CD4-positive, alpha-beta memory T cell (primary cell): ENCODE data around the gene POLR2C. TPM values are rescaled to one million over a fixed set of nuclear protein-coding genes. Genes with fewer than 3 reads are reported as not detected.
A peak's percentile ranks its signal among the peaks of the same experiment; 100 is the strongest.

Experiments used
- CTCF ChIA-PET: fragments of 350-600 bp; sonication (Branson Sonifier 250); formaldehyde crosslinking; loops from one replicate; lab custom pipeline; 2021; ENCODE audit warnings: inconsistent platforms; ENCODE audit not compliant: partially characterized antibody; lab: Charles Lee
- POLR2A ChIA-PET: fragments of 350-600 bp; sonication (Branson Sonifier 250); formaldehyde crosslinking; loops from one replicate; lab custom pipeline; 2021; ENCODE audit not compliant: partially characterized antibody; lab: Charles Lee
- DNase-seq, 5 donors: peaks; one replicate each; pipeline versions ENCODE4 v3.0.0 to v3.0.0-alpha.2; 2020 to 2022; ENCODE audit warnings: mixed read lengths in 1 of 5
- H3K27ac ChIP-seq: one replicate; pipeline ENCODE4 v1.7.0; 2013; ENCODE audit warnings: low read depth, low read length
- H3K27me3 ChIP-seq: 2 replicates; pipeline ENCODE4 v1.7.0; 2013; ENCODE audit warnings: mild to moderate bottlenecking, low read length, moderate library complexity; ENCODE audit not compliant: insufficient read depth
- H3K36me3 ChIP-seq: 2 replicates; pipeline ENCODE4 v1.7.0; 2013; ENCODE audit warnings: mild to moderate bottlenecking, low read length, moderate library complexity; ENCODE audit not compliant: insufficient read depth
- H3K4me1 ChIP-seq: 2 replicates; pipeline ENCODE4 v1.7.0; 2013; ENCODE audit warnings: mild to moderate bottlenecking, low read length, moderate library complexity; ENCODE audit not compliant: insufficient read depth
- H3K4me3 ChIP-seq, 2 donors: one replicate each; pipeline ENCODE4 v1.7.0; 2013; ENCODE audit warnings: low read length in 2 of 2, mild to moderate bottlenecking in 1 of 2
- H3K9me3 ChIP-seq, 2 donors: one replicate each; pipeline ENCODE4 v1.7.0; 2013; ENCODE audit warnings: low read length in 2 of 2, control low read depth in 1 of 2; ENCODE audit not compliant: control insufficient read depth in 1 of 2
- H3K27ac Mint-ChIP-seq, 7 donors: one replicate each; pipeline ENCODE4 v1.8.0; 2020 to 2021; ENCODE audit warnings: mixed read lengths in 7 of 7, mild to moderate bottlenecking in 6 of 7, inconsistent platforms in 3 of 7, moderate library complexity in 3 of 7
- H3K27me3 Mint-ChIP-seq, 2 donors: one replicate each; pipeline ENCODE4 v1.8.0; 2020 to 2021; ENCODE audit warnings: mixed read lengths in 2 of 2
- H3K36me3 Mint-ChIP-seq, 2 donors: one replicate each; pipeline ENCODE4 v1.8.0; 2020 to 2021; ENCODE audit warnings: mixed read lengths in 2 of 2, inconsistent platforms in 1 of 2, mild to moderate bottlenecking in 1 of 2
- H3K4me1 Mint-ChIP-seq, 4 donors: one replicate each; pipeline ENCODE4 v1.8.0; 2020 to 2021; ENCODE audit warnings: mixed read lengths in 4 of 4, mild to moderate bottlenecking in 1 of 4
- H3K4me3 Mint-ChIP-seq, 8 donors: one replicate each; pipeline ENCODE4 v1.8.0; 2020 to 2021; ENCODE audit warnings: mixed read lengths in 8 of 8, mild to moderate bottlenecking in 7 of 8, moderate library complexity in 6 of 8, inconsistent platforms in 3 of 8
- H3K9me3 Mint-ChIP-seq, 8 donors: one replicate each; pipeline ENCODE4 v1.8.0; 2020 to 2021; ENCODE audit warnings: mixed read lengths in 8 of 8, mild to moderate bottlenecking in 5 of 8, inconsistent platforms in 3 of 8, moderate library complexity in 1 of 8
- intact Hi-C: fragments of 100-400 bp; cut with micrococcal nuclease; formaldehyde crosslinking; loops from one replicate; pipeline ENCODE4 v1.15.1; 2023
- polyA plus RNA-seq, 2 donors: library from polyadenylated mRNA; unstranded; fragments of 300-500 nt; fragmentation: Illumina TruSeq; gene quantifications; one replicate each; pipeline ENCODE4 v1.2.3, GENCODE V29; 2021
- total RNA-seq, 2 experiments: library from RNA; stranded (reverse); gene quantifications; one replicate each; pipeline ENCODE4 v1.2.3, GENCODE V29; 2021

POLR2C gene
- total and polyA plus RNA-seq, 4 experiments from 2014 or later: 35.7 to 78.1 (median 64.8) TPM

DNA sequence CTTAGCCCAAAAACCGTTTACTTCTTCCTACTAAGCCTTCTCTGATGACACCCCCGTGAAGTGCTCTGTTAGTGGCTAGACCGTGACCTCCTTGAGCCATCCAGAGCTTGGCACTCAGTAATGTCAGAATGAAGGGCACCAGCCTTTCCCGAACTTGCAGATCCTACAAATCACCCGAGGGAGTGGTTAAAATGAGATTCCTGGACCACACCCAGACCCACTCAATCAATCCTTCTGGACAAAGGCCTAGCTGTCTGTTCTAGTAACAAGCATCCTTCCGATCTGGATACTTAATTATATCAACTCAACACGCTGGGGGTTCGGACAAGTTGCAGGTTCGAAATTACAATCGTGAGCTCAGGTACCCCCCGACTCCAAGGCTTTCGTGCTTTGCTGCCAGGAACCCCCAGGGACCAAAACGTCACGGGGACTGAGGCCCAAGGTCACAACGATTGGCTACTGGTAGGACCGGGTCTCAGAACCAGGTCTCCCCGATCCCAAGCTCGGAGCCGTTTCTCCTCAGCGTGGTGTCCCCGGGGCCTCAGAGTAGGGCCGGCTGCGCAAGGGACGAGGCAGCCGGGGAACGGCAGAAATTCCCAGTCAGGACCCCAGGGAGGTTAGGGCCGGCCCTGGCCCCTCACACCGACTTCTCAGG is 15.8 kb upstream of the POLR2C start:
- H3K27me3 Mint-ChIP-seq: no peaks in the 10 kb centered on the region
- H3K9me3 Mint-ChIP-seq: no peaks in the 10 kb centered on the region
- peak overlapping the region; percentile 86 for H3K27ac ChIP-seq
- ChIA-PET CTCF (interaction anchor here (0.8 to 2.5 kb wide), 12 partner anchors 10 to 146 kb away, joined by 3 to 15 read pairs (median 3); partner anchors contain the start of gene POLR2C), POLR2A (interaction anchor here (0.7 to 7.8 kb wide), 21 partner anchors 10 to 683 kb away, joined by 3 to 112 read pairs (median 5); partner anchors contain the start of genes ARL2BP, CCDC102A, CFAP20 and DOK4)
- peak in 2 of 5 donors; percentile 5 to 7 for DNase-seq
- H3K36me3 Mint-ChIP-seq: peaks cover 6 to 9% of the 10 kb centered on the region in 2 donors
- H3K27ac Mint-ChIP-seq: peak overlapping the region; percentile 79 to 94 (median 91)
- H3K4me3 ChIP-seq: peak overlapping the region; percentile 65 to 78
- H3K4me1 Mint-ChIP-seq: peaks cover 15 to 38% (median 26%) of the 10 kb centered on the region in 4 donors
- H3K9me3 ChIP-seq: no peaks in the 10 kb centered on the region
- no peaks in the 10 kb centered on the region for H3K36me3 ChIP-seq
- H3K4me1 ChIP-seq: peaks cover 23% of the 10 kb centered on the region
- H3K27me3 ChIP-seq: no peaks in the 10 kb centered on the region
- H3K4me3 Mint-ChIP-seq: peak overlapping the region; percentile 90 to 94 (median 92)
- intact Hi-C loops: loop anchor here (1.0 to 10.0 kb wide), 6 partner anchors 16 to 289 kb away; partner anchors contain the start of genes DOK4, KATNB1, POLR2C and PSME3IP1

GRCh38 chr16:57447186-57447962 is 15.1 kb upstream of the POLR2C start, which contains the start of the genes CIAPIN1 and COQ9:
Gene CIAPIN1 (minus strand): TSS chr16:57447385. CDS start chr16:57440928, 6,457 bp downstream.
Gene COQ9 (plus strand): TSS chr16:57447479. CDS start chr16:57447506, 27 bp downstream.
- intact Hi-C loops: loop anchor here (1.0 to 10.0 kb wide), 6 partner anchors 15 to 288 kb away; partner anchors contain the start of genes DOK4, KATNB1, POLR2C and PSME3IP1
- H3K27ac Mint-ChIP-seq: peak within 1 kb of the TSS; percentile 79 to 94 (median 91)
- ChIA-PET POLR2A (interaction anchor here (0.7 to 7.8 kb wide), 21 partner anchors 10 to 682 kb away, joined by 3 to 112 read pairs (median 5); partner anchors contain the start of genes ARL2BP, CCDC102A, CFAP20 and DOK4), CTCF (interaction anchor here (0.9 to 2.5 kb wide), 12 partner anchors 10 to 147 kb away, joined by 3 to 15 read pairs (median 3); partner anchors contain the start of gene POLR2C)
- Histone ChIP-seq H3K27me3 (no peaks in the 10 kb centered on the region), H3K9me3 (no peaks in the 10 kb centered on the region), H3K36me3 (no peaks in the 10 kb centered on the region), H3K27ac (peak within 1 kb of the TSS; percentile 86), H3K4me1 (peaks cover 23% of the 10 kb centered on the region), H3K4me3 (peak within 1 kb of the TSS; percentile 66 to 78)
- H3K4me1 Mint-ChIP-seq: peaks cover 15 to 38% (median 26%) of the 10 kb centered on the region in 4 donors
- peaks cover 5 to 12% of the 10 kb centered on the region in 2 donors for H3K36me3 Mint-ChIP-seq
- peak within 1 kb of the TSS; percentile 90 to 94 (median 92) for H3K4me3 Mint-ChIP-seq
- no peaks in the 10 kb centered on the region for H3K9me3 Mint-ChIP-seq
- DNase-seq: peak; percentile 88 to 94 (median 91)
- no peaks in the 10 kb centered on the region for H3K27me3 Mint-ChIP-seq

- Histone ChIP-seq H3K36me3 (peaks cover 36% of the 10 kb centered on the region), H3K4me3 (no peak overlapping the region), H3K27me3 (no peaks in the 10 kb centered on the region), H3K9me3 (no peaks in the 10 kb centered on the region), H3K27ac (no peak overlapping the region), H3K4me1 (peaks cover 10% of the 10 kb centered on the region)
- no peak overlapping the region for H3K4me3 Mint-ChIP-seq
- POLR2A ChIA-PET: interaction anchor here (1.1 kb wide), 1 partner anchor 10 kb away, joined by 6 read pairs; the partner anchor contains the start of gene POLR2C
- H3K27me3 Mint-ChIP-seq: no peaks in the 10 kb centered on the region
- H3K27ac Mint-ChIP-seq: no peak overlapping the region
- no peaks in the 10 kb centered on the region for H3K9me3 Mint-ChIP-seq
- intact Hi-C loops: no loop called here
- H3K4me1 Mint-ChIP-seq: peaks cover 2 to 25% (median 15%) of the 10 kb centered on the region in 4 donors
- H3K36me3 Mint-ChIP-seq: peaks cover 26 to 40% of the 10 kb centered on the region in 2 donors
- DNase-seq: no peak
- CTCF ChIA-PET: interaction anchor here (1.7 kb wide), 1 partner anchor 10 kb away, joined by 8 read pairs; the partner anchor contains the start of gene POLR2C
These were observed 10.5 kb upstream of the POLR2C start for GRCh38 chr16:57452021-57452420.

- intact Hi-C loops: loop anchor here (1.0 to 5.0 kb wide), 4 partner anchors 16 to 163 kb away; partner anchors contain the start of genes CCDC102A, CIAPIN1 and COQ9
- H3K9me3 ChIP-seq: no peaks in the 10 kb centered on the region
- POLR2A ChIA-PET: interaction anchor here (1.0 to 7.2 kb wide), 18 partner anchors 8 to 342 kb away, joined by 3 to 112 read pairs (median 6); partner anchors contain the start of genes CIAPIN1, COQ9 and DOK4
- peaks cover 0 to 2% (median 0%) of the 10 kb centered on the region in 8 donors for H3K9me3 Mint-ChIP-seq
- H3K27ac ChIP-seq: peak overlapping the region; percentile 69
- no peaks in the 10 kb centered on the region for H3K27me3 Mint-ChIP-seq
- H3K4me1 ChIP-seq: peaks cover 36% of the 10 kb centered on the region
- H3K27ac Mint-ChIP-seq: peak overlapping the region; percentile 96 to 100 (median 99)
- peaks cover 16 to 43% (median 34%) of the 10 kb centered on the region in 4 donors for H3K4me1 Mint-ChIP-seq
- peak overlapping the region; percentile 98 to 100 (median 100) for H3K4me3 Mint-ChIP-seq
- peaks cover 33 to 62% of the 10 kb centered on the region in 2 donors for H3K36me3 Mint-ChIP-seq
- CTCF ChIA-PET: interaction anchor here (1.0 to 2.4 kb wide), 19 partner anchors 12 to 853 kb away, joined by 3 to 15 read pairs (median 5); partner anchors contain the start of genes CCDC102A, CIAPIN1, COQ9 and DOK4
- no peak for DNase-seq
- no peaks in the 10 kb centered on the region for H3K27me3 ChIP-seq
- peak overlapping the region; percentile 81 to 87 for H3K4me3 ChIP-seq
- H3K36me3 ChIP-seq: peaks cover 37% of the 10 kb centered on the region
These were observed 491 bp downstream of the POLR2C start for GRCh38 chr16:57462978-57463362.

- CTCF ChIA-PET: interaction anchor here (0.7 to 1.0 kb wide), 3 partner anchors 17 to 55 kb away, joined by 3 to 4 read pairs (median 3); partner anchors contain the start of genes CIAPIN1 and COQ9
- H3K27ac ChIP-seq: no peak overlapping the region
- Mint-ChIP-seq H3K9me3 (peaks cover 0 to 2% (median 0%) of the 10 kb centered on the region in 8 donors), H3K4me3 (peak overlapping the region in 7 of 8 donors; percentile 17 to 100 (median 63)), H3K4me1 (peaks cover 18 to 43% (median 36%) of the 10 kb centered on the region in 4 donors), H3K27me3 (no peaks in the 10 kb centered on the region), H3K36me3 (peaks cover 42 to 68% of the 10 kb centered on the region in 2 donors), H3K27ac (peak overlapping the region; percentile 38 to 96 (median 74))
- peaks cover 48% of the 10 kb centered on the region for H3K36me3 ChIP-seq
- no peaks in the 10 kb centered on the region for H3K9me3 ChIP-seq
- H3K4me1 ChIP-seq: peaks cover 36% of the 10 kb centered on the region
- H3K4me3 ChIP-seq: no peak overlapping the region
- no peaks in the 10 kb centered on the region for H3K27me3 ChIP-seq
- POLR2A ChIA-PET: interaction anchor here (0.8 to 7.2 kb wide), 6 partner anchors 8 to 72 kb away, joined by 3 to 112 read pairs (median 4); partner anchors contain the start of genes CCDC102A, CIAPIN1 and COQ9
- no peak for DNase-seq
- intact Hi-C loops: loop anchor here (5.0 kb wide), 1 partner anchor 53 kb away; no protein-coding TSS in a partner anchor
These were observed 2.0 kb downstream of the POLR2C start for GRCh38 chr16:57464523-57464922.

DNA sequence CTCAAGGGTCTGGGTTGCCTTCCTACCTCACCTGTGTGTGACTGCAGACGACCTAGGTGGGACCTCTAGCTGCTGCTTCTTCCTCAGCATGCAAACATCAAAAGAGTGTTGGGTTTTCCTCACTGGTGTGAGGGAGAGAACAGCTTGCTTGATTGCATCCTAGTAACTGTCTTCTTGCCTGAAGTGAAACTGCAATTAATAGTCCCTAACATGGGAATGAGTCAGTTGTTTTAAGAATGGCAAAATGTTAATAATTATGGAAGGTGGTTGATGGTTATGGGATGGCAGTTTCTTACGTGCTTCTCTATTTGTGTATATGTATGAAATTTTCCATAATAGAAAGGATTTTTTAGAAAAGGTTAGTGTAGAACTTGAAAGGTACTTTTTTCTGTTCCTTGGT is 5.9 kb downstream of the POLR2C start:
- Mint-ChIP-seq H3K4me1 (peaks cover 16 to 30% (median 24%) of the 10 kb centered on the region in 4 donors), H3K36me3 (peaks cover 45 to 70% of the 10 kb centered on the region in 2 donors), H3K27me3 (no peaks in the 10 kb centered on the region), H3K9me3 (peaks cover 0 to 3% (median 0%) of the 10 kb centered on the region in 8 donors), H3K4me3 (no peak overlapping the region), H3K27ac (peak overlapping the region in 1 of 7 donors; percentile 19)
- Histone ChIP-seq H3K36me3 (peaks cover 64% of the 10 kb centered on the region), H3K4me3 (no peak overlapping the region), H3K27ac (no peak overlapping the region), H3K4me1 (peaks cover 27% of the 10 kb centered on the region), H3K9me3 (no peaks in the 10 kb centered on the region), H3K27me3 (no peaks in the 10 kb centered on the region)
- intact Hi-C loops: no loop called here
- DNase-seq: no peak
- CTCF ChIA-PET: no interaction called here
- POLR2A ChIA-PET: no interaction called here
